ENCODE results near the gene CD80. TPM values are rescaled to one million over a fixed set of nuclear protein-coding genes. Genes with fewer than 3 reads are reported as not detected.

The CD80 gene
- total RNA-seq, 1 experiment from 2014 or later, result not detected

DNA sequence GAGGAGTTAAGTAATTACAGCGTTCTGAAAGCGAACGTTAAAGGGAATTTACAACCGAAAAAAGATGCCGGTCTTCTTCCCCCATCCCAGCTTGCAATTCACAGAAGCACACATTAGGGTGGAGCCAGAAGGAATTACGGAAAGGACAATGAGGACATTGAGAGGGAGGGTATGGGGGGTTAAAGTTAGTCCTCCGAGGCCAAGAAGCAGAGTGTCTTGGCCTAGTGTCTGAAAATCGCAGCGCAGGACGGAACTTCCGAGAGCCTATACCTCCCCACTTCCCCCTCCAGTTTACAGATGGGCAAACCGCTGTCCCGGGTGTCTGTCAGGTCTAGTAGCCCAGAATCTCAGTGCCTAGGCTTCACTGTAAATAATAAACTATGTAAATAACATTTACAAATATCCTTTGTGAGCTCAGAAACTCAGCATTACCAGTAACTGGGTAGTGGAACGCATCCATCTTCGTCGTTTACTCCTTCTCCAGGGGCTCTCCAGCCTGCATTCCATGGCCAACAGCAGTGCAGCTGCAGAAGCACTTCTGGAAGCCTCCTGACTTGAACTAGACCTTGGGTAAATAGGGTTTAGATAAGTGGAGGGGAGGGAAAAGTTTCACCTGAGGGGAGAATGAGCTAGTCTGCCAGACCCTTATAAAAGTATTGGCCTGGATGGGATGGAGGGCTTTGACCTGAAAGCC lies 20.8 kb upstream of the CD80 start (continued):
- no peak for TF ChIP-seq EZH2phosphoT487 (IDR thresholded peaks at IDR 0.05; ENCODE audit: borderline replicate concordance)
- TF ChIP-seq SIN3A (IDR thresholded peaks at IDR 0.05; ENCODE audit: low read depth), result no peak
- no peak for TF ChIP-seq SRF (IDR thresholded peaks at IDR 0.05; ENCODE audit: low read depth)
- TF ChIP-seq REST (IDR thresholded peaks at IDR 0.05; ENCODE audit: low read depth), result no peak
- no peak for TF ChIP-seq RAD21 (IDR thresholded peaks at IDR 0.05; ENCODE audit: low read depth)
- TF ChIP-seq ELF1 (IDR thresholded peaks at IDR 0.05; ENCODE audit: borderline replicate concordance, low read depth), result no peak

DNA sequence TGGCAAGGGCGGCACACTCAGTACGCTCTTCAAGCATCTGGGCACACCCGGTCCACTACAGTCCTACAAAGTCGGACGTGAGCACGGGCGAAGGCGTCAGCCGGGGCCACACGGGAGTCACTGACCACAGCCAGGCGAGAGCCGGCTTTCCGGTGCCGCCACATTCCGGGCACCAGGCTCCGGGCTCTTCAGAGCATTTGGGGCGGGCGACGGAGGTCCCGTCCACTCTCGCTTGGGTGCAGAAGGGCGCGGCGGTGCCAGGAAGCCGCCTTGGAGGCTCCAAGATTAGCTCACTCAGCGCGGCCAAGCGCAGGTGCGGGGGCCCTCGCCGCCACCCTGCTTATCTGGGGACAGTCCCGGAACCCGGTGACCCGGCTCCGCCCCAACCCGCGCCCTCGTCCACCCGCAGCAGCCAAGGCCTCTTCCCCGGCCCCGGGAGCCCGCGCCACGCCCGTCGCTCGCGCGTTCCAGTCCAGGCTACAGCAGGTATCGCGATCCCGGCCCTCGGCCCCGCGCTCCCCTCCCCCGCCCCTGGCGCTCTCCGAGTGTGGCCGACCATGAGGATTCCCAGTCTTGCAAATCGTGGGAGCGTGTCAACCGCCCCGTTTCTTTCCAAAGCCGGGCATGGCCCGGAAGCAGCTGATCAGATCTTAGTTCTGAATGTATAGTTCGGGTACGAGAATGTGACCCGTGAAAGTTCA lies 20.1 kb upstream of the CD80 start, which contains the start of gene ADPRH:
Gene ADPRH (plus strand): TSS at position 127 of the 701 bp plus-strand sequence. CDS start 2,678 bp downstream, outside the sequence.
- POLR2A ChIA-PET, result no interaction called here
- H3K9me2 ChIP-seq (ENCODE audit: insufficient read depth), result no peaks in the 10 kb centered on the region
- peak within 1 kb of the TSS; percentile 82 for H3K4me2 ChIP-seq (ENCODE audit: low read length)
- no peaks in the 10 kb centered on the region for H4K20me1 ChIP-seq (ENCODE audit: insufficient read depth)
- H3K9ac ChIP-seq (ENCODE audit: low read length), result peak within 1 kb of the TSS; percentile 66
- peaks cover 0 to 10% of the 10 kb centered on the region in 2 experiments; a peak in 1 of 4 replicates for H3K4me1 ChIP-seq (ENCODE audit: control insufficient read depth in 1 of 2, insufficient read depth in 2 of 2, low read length in 2 of 2)
- TF ChIP-seq TCF7L2 (IDR thresholded peaks at IDR 0.05; ENCODE audit: borderline replicate concordance, extremely low read depth, insufficient read depth, insufficient read length) (no peak), EZH2 (IDR thresholded peaks at IDR 0.05) (no peak), ZNF274 (IDR thresholded peaks at IDR 0.05; ENCODE audit: low read depth, low read length) (no peak), ZFX (IDR thresholded peaks at IDR 0.05) (peak; percentile 66), SIN3A (IDR thresholded peaks at IDR 0.05; ENCODE audit: low read depth) (no peak), MAX (IDR thresholded peaks at IDR 0.05) (peak; percentile 45), POLR2A (IDR thresholded peaks at IDR 0.05; ENCODE audit: borderline replicate concordance, extremely low read depth, insufficient read depth, insufficient read length) (no peak), POLR2AphosphoS5 (IDR thresholded peaks at IDR 0.05; ENCODE audit: low read depth, low read length) (peak; percentile 70), CBX3 (IDR thresholded peaks at IDR 0.05; ENCODE audit: low read depth) (no peak), RAD21 (IDR thresholded peaks at IDR 0.05; ENCODE audit: low read depth) (no peak), ZBTB33 (IDR thresholded peaks at IDR 0.05; ENCODE audit: extremely low read depth, insufficient replicate concordance, low read length) (peak; percentile 86)
- peak within 1 kb of the TSS; percentile 80 for H2AFZ ChIP-seq (ENCODE audit: low read depth, low read length, poor library complexity, severe bottlenecking)
- H3K36me3 ChIP-seq (ENCODE audit: control insufficient read depth in 1 of 2, insufficient read depth in 2 of 2, low read length in 2 of 2), result no peaks in the 10 kb centered on the region
- DNase-seq (ENCODE audit: low read depth, low spot score) (peak; percentile 27), ATAC-seq (peak; percentile 92)
- RAD21 ChIA-PET (ENCODE audit: low non-redundant PET in 1 of 2, low total read pairs in 2 of 2, uncharacterized antibody in 2 of 2, unreplicated experiment in 2 of 2), result no interaction called here
- CTCF ChIA-PET, result no interaction called here
- H3K4me3 ChIP-seq (replicated peaks in 1 of 2; ENCODE audit: low read depth in 1 of 2, low read length in 2 of 2), result peak within 1 kb of the TSS; percentile 47 to 62
- BruUV-seq (replicated peaks), result TSS peak; percentile 62
- peak within 1 kb of the TSS; percentile 49; the same call in 1 of the 2 replicates for H3K27ac ChIP-seq (ENCODE audit: low read depth, low read length)
- H3K79me2 ChIP-seq (ENCODE audit: insufficient read depth, low read length), result no peaks in the 10 kb centered on the region
- intact Hi-C loops (cut with micrococcal nuclease), result no loop called here
- H3K9me3 ChIP-seq (ENCODE audit: control insufficient read depth in 1 of 2, insufficient read depth in 1 of 2, low read depth in 1 of 2, low read length in 2 of 2), result no peaks in the 10 kb centered on the region
- H3K27me3 ChIP-seq (ENCODE audit: insufficient read depth, low read length), result no peaks in the 10 kb centered on the region
